HG03432 (cell line): ENCODE measurements around the gene SPTLC1.
"Not testable (repeated sequence)": the region's sequence is repeated elsewhere in the genome, so short reads cannot be mapped to it uniquely, and the experiment has no call there.

Experiments used
- ATAC-seq: cut with Tn5 transposase; IDR thresholded peaks from one replicate; pipeline ENCODE4 v1.9.1; 2021; ENCODE audit warnings: mild to moderate bottlenecking, moderate library complexity; ENCODE audit not compliant: unreplicated experiment

The SPTLC1 gene

GRCh38 chr9:92115071-92115858, at the start of gene SPTLC1:
SPTLC1 (minus strand) TSS chr9:92115413; CDS start chr9:92115370, 43 bp downstream.
- ATAC-seq, result peak; percentile 97

GRCh38 chr9:92164975-92165374, 49.8 kb upstream of the SPTLC1 start:
- ATAC-seq, result no peak

GRCh38 chr9:92164490-92164889, 49.3 kb upstream of the SPTLC1 start:
- no peak for ATAC-seq

GRCh38 chr9:92163276-92163675, 48.1 kb upstream of the SPTLC1 start:
- ATAC-seq, result no peak

- ATAC-seq, result no peak
Observed at GRCh38 chr9:92160786-92161185, 45.6 kb upstream of the SPTLC1 start.

- ATAC-seq, result no peak
Observed at GRCh38 chr9:92159058-92159457, 43.8 kb upstream of the SPTLC1 start.

- no peak for ATAC-seq
Observed at GRCh38 chr9:92158097-92158601, 42.9 kb upstream of the SPTLC1 start.

GRCh38 chr9:92155736-92156135, 40.5 kb upstream of the SPTLC1 start:
- ATAC-seq, result not testable (repeated sequence)

- no peak for ATAC-seq
Observed at GRCh38 chr9:92155221-92155620, 40.0 kb upstream of the SPTLC1 start.

GRCh38 chr9:92153466-92154415, 38.5 kb upstream of the SPTLC1 start:
- ATAC-seq, result not testable (repeated sequence)

- no peak for ATAC-seq
Observed at GRCh38 chr9:92151691-92152393, 36.6 kb upstream of the SPTLC1 start.

- not testable (repeated sequence) for ATAC-seq
Observed at GRCh38 chr9:92150501-92151470, 35.6 kb upstream of the SPTLC1 start.

- no peak for ATAC-seq
Observed at GRCh38 chr9:92147852-92148180, 32.6 kb upstream of the SPTLC1 start.

- peak; percentile 86 for ATAC-seq
Observed at GRCh38 chr9:92147030-92147851, 32.0 kb upstream of the SPTLC1 start.

- ATAC-seq, result no peak
Observed at GRCh38 chr9:92146610-92147009, 31.4 kb upstream of the SPTLC1 start.

GRCh38 chr9:92145784-92146183, 30.6 kb upstream of the SPTLC1 start:
- ATAC-seq, result not testable (repeated sequence)

GRCh38 chr9:92142329-92142728, 27.1 kb upstream of the SPTLC1 start:
- ATAC-seq, result no peak

GRCh38 chr9:92141144-92142129, 26.2 kb upstream of the SPTLC1 start:
- no peak for ATAC-seq
